Osteocyte (in vitro differentiated cells): ENCODE data around the gene CAPN13. TPM values are rescaled to one million over a fixed set of nuclear protein-coding genes. Genes with fewer than 3 reads are reported as not detected.

Experiments
- DNase-seq: peaks from one replicate; pipeline ENCODE4 v3.0.0; 2021; ENCODE audit warnings: mixed read lengths; ENCODE audit not compliant: unreplicated experiment; ENCODE audit errors: extremely low spot score
- H3K27ac Mint-ChIP-seq: one replicate; pipeline ENCODE4 v1.8.0; 2021; ENCODE audit warnings: mild to moderate bottlenecking, mixed read lengths; ENCODE audit not compliant: unreplicated experiment
- H3K27me3 Mint-ChIP-seq: one replicate; pipeline ENCODE4 v1.8.0; 2021; ENCODE audit warnings: mixed read lengths; ENCODE audit not compliant: unreplicated experiment
- H3K36me3 Mint-ChIP-seq: one replicate; pipeline ENCODE4 v1.8.0; 2021; ENCODE audit warnings: mixed read lengths; ENCODE audit not compliant: unreplicated experiment
- H3K4me1 Mint-ChIP-seq: one replicate; pipeline ENCODE4 v1.8.0; 2021; ENCODE audit warnings: mixed read lengths; ENCODE audit not compliant: unreplicated experiment
- H3K4me3 Mint-ChIP-seq: one replicate; pipeline ENCODE4 v1.8.0; 2021; ENCODE audit warnings: mild to moderate bottlenecking, moderate library complexity, mixed read lengths; ENCODE audit not compliant: unreplicated experiment
- H3K9me3 Mint-ChIP-seq: one replicate; pipeline ENCODE4 v1.8.0; 2021; ENCODE audit warnings: mixed read lengths; ENCODE audit not compliant: unreplicated experiment
- total RNA-seq: library from RNA; stranded (reverse); gene quantifications from 2 replicates; pipeline ENCODE4 v1.2.1, GENCODE V29; 2021
- TF ChIP-seq, protein P1 (sequence below): fragments of 200-600 bp; sonication (generic); IDR thresholded peaks from 2 replicates; pipeline ENCODE4 v1.5.0; 2021; ENCODE audit warnings: antibody characterized with exemption, mild to moderate bottlenecking, moderate library complexity

Gene CAPN13
- total RNA-seq, 1 donor from 2014 or later, result not detected

DNA sequence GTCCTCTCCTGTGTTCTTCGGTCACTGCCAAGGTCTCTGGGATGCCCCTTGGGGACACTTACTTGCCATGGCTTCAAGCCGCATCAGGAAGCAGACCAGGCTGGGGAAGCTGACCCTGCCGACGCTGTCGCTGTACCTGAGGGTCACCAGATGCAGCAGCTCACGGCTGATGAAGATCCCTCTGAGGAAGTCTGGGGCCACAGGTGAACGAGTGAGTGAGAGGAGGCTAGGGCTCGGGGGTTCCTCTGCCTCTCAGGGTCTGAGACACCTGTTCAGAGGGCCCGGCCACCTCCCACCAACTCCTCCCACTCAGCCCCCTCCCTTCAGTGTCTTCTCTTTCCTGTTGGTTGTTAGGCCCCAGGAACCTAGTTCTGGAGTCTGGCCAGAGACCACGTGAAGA lies 74.9 kb downstream of the CAPN13 start:
- H3K27me3 Mint-ChIP-seq, result peaks cover under 1% of the 10 kb centered on the region
- DNase-seq, result no peak
- H3K36me3 Mint-ChIP-seq, result no peaks in the 10 kb centered on the region
- H3K27ac Mint-ChIP-seq, result no peak overlapping the region
- TF ChIP-seq, protein P1, sequence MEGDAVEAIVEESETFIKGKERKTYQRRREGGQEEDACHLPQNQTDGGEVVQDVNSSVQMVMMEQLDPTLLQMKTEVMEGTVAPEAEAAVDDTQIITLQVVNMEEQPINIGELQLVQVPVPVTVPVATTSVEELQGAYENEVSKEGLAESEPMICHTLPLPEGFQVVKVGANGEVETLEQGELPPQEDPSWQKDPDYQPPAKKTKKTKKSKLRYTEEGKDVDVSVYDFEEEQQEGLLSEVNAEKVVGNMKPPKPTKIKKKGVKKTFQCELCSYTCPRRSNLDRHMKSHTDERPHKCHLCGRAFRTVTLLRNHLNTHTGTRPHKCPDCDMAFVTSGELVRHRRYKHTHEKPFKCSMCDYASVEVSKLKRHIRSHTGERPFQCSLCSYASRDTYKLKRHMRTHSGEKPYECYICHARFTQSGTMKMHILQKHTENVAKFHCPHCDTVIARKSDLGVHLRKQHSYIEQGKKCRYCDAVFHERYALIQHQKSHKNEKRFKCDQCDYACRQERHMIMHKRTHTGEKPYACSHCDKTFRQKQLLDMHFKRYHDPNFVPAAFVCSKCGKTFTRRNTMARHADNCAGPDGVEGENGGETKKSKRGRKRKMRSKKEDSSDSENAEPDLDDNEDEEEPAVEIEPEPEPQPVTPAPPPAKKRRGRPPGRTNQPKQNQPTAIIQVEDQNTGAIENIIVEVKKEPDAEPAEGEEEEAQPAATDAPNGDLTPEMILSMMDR, result no peak
- no peaks in the 10 kb centered on the region for H3K4me1 Mint-ChIP-seq
- H3K9me3 Mint-ChIP-seq, result no peaks in the 10 kb centered on the region
- no peak overlapping the region for H3K4me3 Mint-ChIP-seq

DNA sequence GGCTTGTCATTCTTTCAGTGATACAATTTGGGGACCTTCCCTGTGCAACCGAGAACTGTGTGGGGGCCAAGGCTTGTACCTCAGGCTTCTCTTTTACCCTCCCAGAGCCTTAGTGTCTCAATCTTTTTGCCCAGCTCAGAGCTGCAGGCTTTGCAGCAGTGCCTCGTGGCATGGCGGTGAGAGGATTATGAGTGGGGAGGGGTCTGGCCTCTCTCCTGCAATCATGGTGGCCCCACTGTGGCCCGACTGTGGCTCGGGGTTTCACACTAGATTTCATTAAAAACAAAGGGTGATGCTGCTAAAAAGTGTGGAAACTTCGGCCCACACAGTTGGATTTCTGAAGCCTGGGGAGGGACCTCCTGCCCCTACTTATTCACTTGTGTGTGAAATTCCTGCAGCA lies 75.5 kb downstream of the CAPN13 start:
- TF ChIP-seq, protein P1, result no peak
- no peaks in the 10 kb centered on the region for H3K36me3 Mint-ChIP-seq
- no peak overlapping the region for H3K4me3 Mint-ChIP-seq
- no peak for DNase-seq
- no peaks in the 10 kb centered on the region for H3K4me1 Mint-ChIP-seq
- H3K9me3 Mint-ChIP-seq, result no peaks in the 10 kb centered on the region
- no peak overlapping the region for H3K27ac Mint-ChIP-seq
- peaks cover 7% of the 10 kb centered on the region for H3K27me3 Mint-ChIP-seq

- H3K36me3 Mint-ChIP-seq, result no peaks in the 10 kb centered on the region
- DNase-seq, result no peak
- peaks cover 10% of the 10 kb centered on the region for H3K27me3 Mint-ChIP-seq
- no peaks in the 10 kb centered on the region for H3K4me1 Mint-ChIP-seq
- TF ChIP-seq, protein P1, result no peak
- H3K9me3 Mint-ChIP-seq, result no peaks in the 10 kb centered on the region
- no peak overlapping the region for H3K4me3 Mint-ChIP-seq
- no peak overlapping the region for H3K27ac Mint-ChIP-seq
Observed at GRCh38 chr2:30730736-30731647, 76.3 kb downstream of the CAPN13 start.

DNA sequence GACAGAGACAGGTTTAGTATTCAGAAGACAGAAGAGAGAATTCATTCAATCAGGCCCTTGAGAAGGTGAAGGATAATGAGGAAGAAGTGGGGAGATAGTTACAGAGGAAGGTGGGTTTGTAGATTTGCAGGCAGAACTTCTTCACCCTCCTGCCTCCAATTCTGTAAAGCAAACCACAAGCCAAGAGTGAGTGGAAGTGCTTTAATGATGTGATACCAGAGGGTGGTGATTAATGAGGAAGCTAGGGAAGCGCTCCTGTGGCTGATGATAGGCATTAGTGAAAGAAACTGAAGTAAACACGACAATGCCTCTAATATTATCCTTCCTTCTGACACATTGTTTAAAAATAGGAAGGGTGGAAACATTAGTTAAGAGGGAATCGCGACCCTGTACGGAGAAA lies 78.2 kb downstream of the CAPN13 start:
- Mint-ChIP-seq H3K9me3 (no peaks in the 10 kb centered on the region), H3K4me1 (no peaks in the 10 kb centered on the region), H3K36me3 (no peaks in the 10 kb centered on the region), H3K27ac (no peak overlapping the region), H3K27me3 (peaks cover 24% of the 10 kb centered on the region), H3K4me3 (no peak overlapping the region)
- DNase-seq, result no peak
- TF ChIP-seq, protein P1, result no peak

GRCh38 chr2:30722936-30723725 lies 84.1 kb downstream of the CAPN13 start:
- no peak overlapping the region for H3K4me3 Mint-ChIP-seq
- peak; percentile 44 for DNase-seq
- no peak overlapping the region for H3K27ac Mint-ChIP-seq
- no peaks in the 10 kb centered on the region for H3K9me3 Mint-ChIP-seq
- no peaks in the 10 kb centered on the region for H3K36me3 Mint-ChIP-seq
- TF ChIP-seq, protein P1, result no peak
- H3K4me1 Mint-ChIP-seq, result no peaks in the 10 kb centered on the region
- H3K27me3 Mint-ChIP-seq, result peaks cover 50% of the 10 kb centered on the region
